ENCODE measurements around the gene ADCK1. TPM values are rescaled to one million over a fixed set of nuclear protein-coding genes. Genes with fewer than 3 reads are reported as not detected.
A peak's percentile ranks its signal among the peaks of the same experiment; 100 is the strongest.

ADCK1 gene
- total RNA-seq, 1 donor from 2014 or later: 8.0 TPM

- TF ChIP-seq CTCF (IDR thresholded peaks at IDR 0.05; ENCODE audit: unreplicated experiment): no peak
- Mint-ChIP-seq H3K9me3 (ENCODE audit: low read depth) (no peaks in the 10 kb centered on the region), H3K36me3 (ENCODE audit: insufficient read depth) (no peaks in the 10 kb centered on the region), H3K4me1 (ENCODE audit: low read depth) (peaks cover 8% of the 10 kb centered on the region), H3K4me3 (ENCODE audit: low read depth) (peak overlapping the region; percentile 84), H3K27ac (no peak overlapping the region), H3K27me3 (no peaks in the 10 kb centered on the region)
- DNase-seq (ENCODE audit: low spot score, unreplicated experiment): no peak
These were observed 905 bp downstream of the ADCK1 start for GRCh38 chr14:77800814-77801213.

- no peak for DNase-seq (ENCODE audit: low spot score, unreplicated experiment)
- Mint-ChIP-seq H3K27me3 (no peaks in the 10 kb centered on the region), H3K27ac (no peak overlapping the region), H3K4me3 (ENCODE audit: low read depth) (no peak overlapping the region), H3K4me1 (ENCODE audit: low read depth) (peaks cover 3% of the 10 kb centered on the region), H3K9me3 (ENCODE audit: low read depth) (no peaks in the 10 kb centered on the region), H3K36me3 (ENCODE audit: insufficient read depth) (no peaks in the 10 kb centered on the region)
- TF ChIP-seq CTCF (IDR thresholded peaks at IDR 0.05; ENCODE audit: unreplicated experiment): peak; percentile 34
These were observed 4.7 kb downstream of the ADCK1 start for GRCh38 chr14:77804592-77804991.

- DNase-seq (ENCODE audit: low spot score, unreplicated experiment): no peak
- Mint-ChIP-seq H3K9me3 (ENCODE audit: low read depth) (no peaks in the 10 kb centered on the region), H3K27ac (no peak overlapping the region), H3K4me3 (ENCODE audit: low read depth) (no peak overlapping the region), H3K27me3 (no peaks in the 10 kb centered on the region), H3K4me1 (ENCODE audit: low read depth) (no peaks in the 10 kb centered on the region), H3K36me3 (ENCODE audit: insufficient read depth) (no peaks in the 10 kb centered on the region)
- no peak for TF ChIP-seq CTCF (IDR thresholded peaks at IDR 0.05; ENCODE audit: unreplicated experiment)
These were observed 5.8 kb downstream of the ADCK1 start for GRCh38 chr14:77805706-77806105.

GRCh38 chr14:77808250-77808649 lies 8.3 kb downstream of the ADCK1 start:
- TF ChIP-seq CTCF (IDR thresholded peaks at IDR 0.05; ENCODE audit: unreplicated experiment): no peak

GRCh38 chr14:77809011-77809410 lies 9.1 kb downstream of the ADCK1 start:
- Mint-ChIP-seq H3K4me3 (ENCODE audit: low read depth) (no peak overlapping the region), H3K27ac (no peak overlapping the region), H3K4me1 (ENCODE audit: low read depth) (no peaks in the 10 kb centered on the region)

More at GRCh38 chr14:77808250-77808649, 8.3 kb downstream of the ADCK1 start:
- Mint-ChIP-seq H3K4me3 (ENCODE audit: low read depth) (no peak overlapping the region), H3K27ac (no peak overlapping the region), H3K27me3 (no peaks in the 10 kb centered on the region), H3K36me3 (ENCODE audit: insufficient read depth) (no peaks in the 10 kb centered on the region), H3K4me1 (ENCODE audit: low read depth) (no peaks in the 10 kb centered on the region), H3K9me3 (ENCODE audit: low read depth) (no peaks in the 10 kb centered on the region)
- DNase-seq (ENCODE audit: low spot score, unreplicated experiment): no peak

More at GRCh38 chr14:77809011-77809410, 9.1 kb downstream of the ADCK1 start:
- no peak for DNase-seq (ENCODE audit: low spot score, unreplicated experiment)
- no peak for TF ChIP-seq CTCF (IDR thresholded peaks at IDR 0.05; ENCODE audit: unreplicated experiment)
- Mint-ChIP-seq H3K27me3 (no peaks in the 10 kb centered on the region), H3K36me3 (ENCODE audit: insufficient read depth) (no peaks in the 10 kb centered on the region), H3K9me3 (ENCODE audit: low read depth) (no peaks in the 10 kb centered on the region)
